HepG2 (cell line): ENCODE results near the gene COL9A2. TPM values are rescaled to one million over a fixed set of nuclear protein-coding genes. Genes with fewer than 3 reads are reported as not detected.

Source experiments
- BRCA1 ChIP-seq: sonication (generic); formaldehyde crosslinking; IDR thresholded peaks from 2 replicates; pipeline ENCODE4 v1.4.0; 2020; ENCODE audit warnings: missing genetic modification reagents
- IRF2 ChIP-seq: IDR thresholded peaks from 2 replicates; pipeline ENCODE4 v1.6.1; 2018; ENCODE audit warnings: missing genetic modification reagents, missing compliant biosample characterization
- KLF13 ChIP-seq: sonication (generic); formaldehyde crosslinking; IDR thresholded peaks from 2 replicates; pipeline ENCODE4 v1.4.0; 2020; ENCODE audit warnings: mild to moderate bottlenecking, missing genetic modification reagents
- MEIS1 ChIP-seq: sonication (generic); formaldehyde crosslinking; IDR thresholded peaks from 2 replicates; pipeline ENCODE4 v1.9.0; 2021; ENCODE audit warnings: mild to moderate bottlenecking, missing genetic modification reagents, moderate library complexity, borderline replicate concordance
- NFIC ChIP-seq: IDR thresholded peaks from 2 replicates; pipeline ENCODE4 v1.6.1; 2012; ENCODE audit warnings: mild to moderate bottlenecking, low read length, inconsistent platforms
- NFRKB ChIP-seq: fragments of 450-650 bp; IDR thresholded peaks from 2 replicates; pipeline ENCODE4 v1.6.1; 2017
- PATZ1 ChIP-seq: sonication (generic); formaldehyde crosslinking; IDR thresholded peaks from 2 replicates; pipeline ENCODE4 v1.4.0; 2020; ENCODE audit warnings: missing genetic modification reagents
- RAD21 ChIP-seq: fragments of 450-650 bp; formaldehyde crosslinking; IDR thresholded peaks from 2 replicates; pipeline ENCODE4 v1.5.0; 2020; ENCODE audit warnings: mild to moderate bottlenecking
- SMC3 ChIP-seq: IDR thresholded peaks from 2 replicates; pipeline ENCODE4 v1.6.1; 2011; ENCODE audit warnings: low read length, improper control_type of control experiment
- SSRP1 ChIP-seq: IDR thresholded peaks from 2 replicates; pipeline ENCODE4 v1.6.1; 2016; ENCODE audit warnings: control low read depth
- TEF ChIP-seq: sonication (generic); formaldehyde crosslinking; IDR thresholded peaks from 2 replicates; pipeline ENCODE4 v1.5.0; 2020; ENCODE audit warnings: missing genetic modification reagents
- ZFAT ChIP-seq: sonication (generic); formaldehyde crosslinking; conservative IDR thresholded peaks from 2 replicates; pipeline ENCODE4 v1.8.1; 2023; ENCODE audit warnings: missing genetic modification reagents, inconsistent platforms
- ZFP36L2 ChIP-seq: sonication (generic); formaldehyde crosslinking; IDR thresholded peaks from 2 replicates; pipeline ENCODE4 v1.4.0; 2020; ENCODE audit warnings: missing genetic modification reagents
- ZFX ChIP-seq: sonication (generic); formaldehyde crosslinking; IDR thresholded peaks from 2 replicates; pipeline ENCODE4 v1.4.0; 2020; ENCODE audit warnings: mild to moderate bottlenecking, low read depth, missing genetic modification reagents, moderate library complexity
- ZMYM2 ChIP-seq: sonication (generic); formaldehyde crosslinking; IDR thresholded peaks from 2 replicates; pipeline ENCODE4 v1.8.0; 2022; ENCODE audit warnings: mild to moderate bottlenecking, missing genetic modification reagents
- ZNF143 ChIP-seq: sonication (generic); formaldehyde crosslinking; IDR thresholded peaks from 2 replicates; pipeline ENCODE4 v1.4.0; 2020; ENCODE audit warnings: missing genetic modification reagents
- ZNF280D ChIP-seq: sonication (generic); formaldehyde crosslinking; IDR thresholded peaks from 2 replicates; pipeline ENCODE4 v1.5.1; 2020; ENCODE audit warnings: mild to moderate bottlenecking, missing genetic modification reagents
- ZNF362 ChIP-seq: sonication (generic); formaldehyde crosslinking; IDR thresholded peaks from 2 replicates; pipeline ENCODE4 v1.4.0; 2020; ENCODE audit warnings: missing genetic modification reagents, mild to moderate bottlenecking, borderline replicate concordance
- ZNF597 ChIP-seq: sonication (generic); formaldehyde crosslinking; IDR thresholded peaks from 2 replicates; pipeline ENCODE4 v1.5.0; 2020; ENCODE audit warnings: missing genetic modification reagents
- ZSCAN29 ChIP-seq: sonication (generic); formaldehyde crosslinking; conservative IDR thresholded peaks from 2 replicates; pipeline ENCODE4 v1.4.0; 2020; ENCODE audit warnings: mild to moderate bottlenecking, missing genetic modification reagents
- polyA plus RNA-seq, 8 experiments: library from polyadenylated mRNA; depleted of rRNA in 3 of 8; stranded (reverse) in 7 of 8; unstranded in 1 of 8; fragments of >200 nt; fragmentation: Illumina TruSeq in 4 of 8; extraction: Trizol in 4 of 8; gene quantifications; 2 replicates each; pipeline versions ENCODE4 v1.2.1 to v1.2.3, GENCODE V29; 2011 to 2016; ENCODE audit warnings: low read depth in 4 of 8, missing spikeins in 1 of 8, mixed read lengths in 1 of 8; ENCODE audit not compliant: insufficient read depth in 1 of 8
- total RNA-seq, 5 experiments: library from RNA; depleted of rRNA; stranded (reverse); fragments of >200 nt; fragmentation: Illumina TruSeq; extraction: Trizol; gene quantifications; 2 replicates each; pipeline ENCODE4 v1.2.3, GENCODE V29; 2016; ENCODE audit warnings: low read depth in 1 of 5

The COL9A2 gene
- total and polyA plus RNA-seq, 2 of the 13 experiments (the other 11 are each of a cell fraction or from before 2014, with no cell fraction given): 20.2 to 26.9 TPM

GRCh38 chr1:40257688-40258444, 59.2 kb downstream of the COL9A2 start, which contains the start of gene ZMPSTE24 (continued):
- TF ChIP-seq ZNF280D (CRISPR knock-in tag) (peak; percentile 77; the same call in 1 of the 2 replicates), ZNF597 (CRISPR knock-in tag) (no peak), MEIS1 (CRISPR knock-in tag) (peak; percentile 96), ZFAT (CRISPR knock-in tag) (no peak), ZFP36L2 (CRISPR knock-in tag) (no peak), ZMYM2 (CRISPR knock-in tag) (peak; percentile 74), SMC3 (no peak; the same call in 1 of the 2 replicates), ZFX (CRISPR knock-in tag) (peak; percentile 99), BRCA1 (CRISPR knock-in tag) (peak; percentile 14; the same call in 1 of the 2 replicates), TEF (CRISPR knock-in tag) (no peak), NFRKB (no peak), IRF2 (CRISPR knock-in tag) (peak; percentile 99), SSRP1 (CRISPR knock-in tag) (peak; percentile 82), NFIC (0 out of 2 replicates have a peak, but pooled peaks have one; percentile 19), ZNF143 (CRISPR knock-in tag) (no peak; the same call in 1 of the 2 replicates), ZNF362 (0 out of 2 replicates have a peak, but pooled peaks have one; percentile 46), RAD21 (CRISPR knock-in tag) (peak; percentile 43), PATZ1 (CRISPR knock-in tag) (peak; percentile 92), ZSCAN29 (no peak; the same call in 1 of the 2 replicates), KLF13 (CRISPR knock-in tag) (no peak)
